Measurements from ENCODE around the gene NT5C3A.
A peak's percentile ranks its signal among the peaks of the same experiment; 100 is the strongest.

NT5C3A gene

GRCh38 chr7:33091111-33091531 lies 28.5 kb upstream of the NT5C3A start:
- FAIRE-seq (no peak), DNase-seq (ENCODE audit: insufficient read length, low spot score) (no peak)
- TF ChIP-seq POLR2A (IDR thresholded peaks at IDR 0.05; ENCODE audit: low read depth, low read length) = no peak

GRCh38 chr7:33089142-33089541 lies 26.6 kb upstream of the NT5C3A start:
- TF ChIP-seq POLR2A (IDR thresholded peaks at IDR 0.05; ENCODE audit: low read depth, low read length) = no peak
- DNase-seq (ENCODE audit: insufficient read length, low spot score) (no peak), FAIRE-seq (no peak)

- no peak for DNase-seq (ENCODE audit: insufficient read length, low spot score)
- no peak for TF ChIP-seq POLR2A (IDR thresholded peaks at IDR 0.05; ENCODE audit: low read depth, low read length)
- FAIRE-seq = no peak
Measured at GRCh38 chr7:33087858-33088257, 25.3 kb upstream of the NT5C3A start.

- no peak for FAIRE-seq
- DNase-seq (ENCODE audit: insufficient read length, low spot score) = no peak
- no peak for TF ChIP-seq POLR2A (IDR thresholded peaks at IDR 0.05; ENCODE audit: low read depth, low read length)
Measured at GRCh38 chr7:33087356-33087755, 24.8 kb upstream of the NT5C3A start.

GRCh38 chr7:33079763-33080690 lies 17.5 kb upstream of the NT5C3A start:
- DNase-seq (ENCODE audit: insufficient read length, low spot score) (no peak), FAIRE-seq (no peak)
- TF ChIP-seq POLR2A (IDR thresholded peaks at IDR 0.05; ENCODE audit: low read depth, low read length) = no peak

GRCh38 chr7:33079096-33079495 lies 16.5 kb upstream of the NT5C3A start:
- no peak for TF ChIP-seq POLR2A (IDR thresholded peaks at IDR 0.05; ENCODE audit: low read depth, low read length)
- no peak for DNase-seq (ENCODE audit: insufficient read length, low spot score)
- no peak for FAIRE-seq

GRCh38 chr7:33076737-33077136 lies 14.2 kb upstream of the NT5C3A start:
- FAIRE-seq (no peak), DNase-seq (ENCODE audit: insufficient read length, low spot score) (no peak)
- no peak for TF ChIP-seq POLR2A (IDR thresholded peaks at IDR 0.05; ENCODE audit: low read depth, low read length)

- DNase-seq (ENCODE audit: insufficient read length, low spot score) = no peak
- no peak for FAIRE-seq
- no peak for TF ChIP-seq POLR2A (IDR thresholded peaks at IDR 0.05; ENCODE audit: low read depth, low read length)
Measured at GRCh38 chr7:33075818-33076518, 13.4 kb upstream of the NT5C3A start.

GRCh38 chr7:33073243-33073642 lies 10.7 kb upstream of the NT5C3A start:
- FAIRE-seq (no peak), DNase-seq (ENCODE audit: insufficient read length, low spot score) (no peak)
- no peak for TF ChIP-seq POLR2A (IDR thresholded peaks at IDR 0.05; ENCODE audit: low read depth, low read length)

- TF ChIP-seq POLR2A (IDR thresholded peaks at IDR 0.05; ENCODE audit: low read depth, low read length) = no peak
- DNase-seq (ENCODE audit: insufficient read length, low spot score) (peak; percentile 65), FAIRE-seq (peak; percentile 75)
Measured at GRCh38 chr7:33072471-33072870, 9.9 kb upstream of the NT5C3A start.

- FAIRE-seq (no peak), DNase-seq (ENCODE audit: insufficient read length, low spot score) (no peak)
- no peak for TF ChIP-seq POLR2A (IDR thresholded peaks at IDR 0.05; ENCODE audit: low read depth, low read length)
Measured at GRCh38 chr7:33070831-33071230, 8.3 kb upstream of the NT5C3A start.

GRCh38 chr7:33070277-33070676 lies 7.7 kb upstream of the NT5C3A start:
- no peak for TF ChIP-seq POLR2A (IDR thresholded peaks at IDR 0.05; ENCODE audit: low read depth, low read length)
- FAIRE-seq (no peak), DNase-seq (ENCODE audit: insufficient read length, low spot score) (no peak)

GRCh38 chr7:33067921-33068320 lies 5.3 kb upstream of the NT5C3A start:
- no peak for DNase-seq (ENCODE audit: insufficient read length, low spot score)
- TF ChIP-seq POLR2A (IDR thresholded peaks at IDR 0.05; ENCODE audit: low read depth, low read length) = no peak
- FAIRE-seq = no peak

GRCh38 chr7:33066771-33067170 lies 4.2 kb upstream of the NT5C3A start:
- DNase-seq (ENCODE audit: insufficient read length, low spot score) (no peak), FAIRE-seq (no peak)
- no peak for TF ChIP-seq POLR2A (IDR thresholded peaks at IDR 0.05; ENCODE audit: low read depth, low read length)

- DNase-seq (ENCODE audit: insufficient read length, low spot score) (no peak), FAIRE-seq (no peak)
Measured at GRCh38 chr7:33065981-33066380, 3.4 kb upstream of the NT5C3A start.

More at GRCh38 chr7:33065981-33066380, 3.4 kb upstream of the NT5C3A start:
- TF ChIP-seq POLR2A (IDR thresholded peaks at IDR 0.05; ENCODE audit: low read depth, low read length) = no peak

Measured in H54 (cell line).